Stomach (tissue), 4 donors: ENCODE measurements around the gene UPF1.

Experiments
- POLR2A ChIP-seq, 4 donors: fragments of 450-650 bp; IDR thresholded peaks; one replicate each; pipeline ENCODE4 v1.6.1; 2016; ENCODE audit warnings: antibody characterized with exemption in 4 of 4, control low read depth in 2 of 4, mild to moderate bottlenecking in 1 of 4, moderate library complexity in 1 of 4
- POLR2AphosphoS5 ChIP-seq, 3 donors: sonication (generic); formaldehyde crosslinking; IDR thresholded peaks; one replicate each; pipeline ENCODE4 v1.6.1; 2016; ENCODE audit warnings: antibody characterized with exemption in 3 of 3
- TF ChIP-seq, protein P1 (sequence below), 7 experiments: fragments of 450-650 bp in 4 of 7; fragments of 200-600 bp in 3 of 7; sonication (generic) in 3 of 7; IDR thresholded peaks; one replicate each; pipeline ENCODE4 v1.5.1; 2016 to 2019; ENCODE audit warnings: antibody characterized with exemption in 7 of 7, control low read depth in 2 of 7, mild to moderate bottlenecking in 1 of 7

GRCh38 chr19:18817574-18817973, 14.2 kb upstream of the UPF1 start:
- TF ChIP-seq POLR2A (IDR thresholded peaks at IDR 0.05): no peak
- TF ChIP-seq, protein P1, sequence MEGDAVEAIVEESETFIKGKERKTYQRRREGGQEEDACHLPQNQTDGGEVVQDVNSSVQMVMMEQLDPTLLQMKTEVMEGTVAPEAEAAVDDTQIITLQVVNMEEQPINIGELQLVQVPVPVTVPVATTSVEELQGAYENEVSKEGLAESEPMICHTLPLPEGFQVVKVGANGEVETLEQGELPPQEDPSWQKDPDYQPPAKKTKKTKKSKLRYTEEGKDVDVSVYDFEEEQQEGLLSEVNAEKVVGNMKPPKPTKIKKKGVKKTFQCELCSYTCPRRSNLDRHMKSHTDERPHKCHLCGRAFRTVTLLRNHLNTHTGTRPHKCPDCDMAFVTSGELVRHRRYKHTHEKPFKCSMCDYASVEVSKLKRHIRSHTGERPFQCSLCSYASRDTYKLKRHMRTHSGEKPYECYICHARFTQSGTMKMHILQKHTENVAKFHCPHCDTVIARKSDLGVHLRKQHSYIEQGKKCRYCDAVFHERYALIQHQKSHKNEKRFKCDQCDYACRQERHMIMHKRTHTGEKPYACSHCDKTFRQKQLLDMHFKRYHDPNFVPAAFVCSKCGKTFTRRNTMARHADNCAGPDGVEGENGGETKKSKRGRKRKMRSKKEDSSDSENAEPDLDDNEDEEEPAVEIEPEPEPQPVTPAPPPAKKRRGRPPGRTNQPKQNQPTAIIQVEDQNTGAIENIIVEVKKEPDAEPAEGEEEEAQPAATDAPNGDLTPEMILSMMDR (IDR thresholded peaks at IDR 0.05): no peak
- TF ChIP-seq POLR2AphosphoS5 (IDR thresholded peaks at IDR 0.05): no peak
